Left ventricle myocardium inferior (tissue), 1 donor: ENCODE data around the gene CMIP. TPM values are rescaled to one million over a fixed set of nuclear protein-coding genes. Genes with fewer than 3 reads are reported as not detected.

ENCODE experiments used
- DNase-seq: peaks from one replicate; pipeline ENCODE4 v3.0.0-alpha.2; 2020
- H3K27ac ChIP-seq: fragments of 200-600 bp; replicated peaks from 2 replicates; pipeline ENCODE4 v1.8.0; 2021
- H3K27me3 ChIP-seq: fragments of 200-600 bp; 2 replicates; pipeline ENCODE4 v1.8.0; 2021; ENCODE audit warnings: low read depth
- H3K36me3 ChIP-seq: fragments of 200-600 bp; 2 replicates; pipeline ENCODE4 v1.8.0; 2021
- H3K4me1 ChIP-seq: fragments of 200-600 bp; 2 replicates; pipeline ENCODE4 v1.8.0; 2021
- H3K4me3 ChIP-seq: fragments of 200-600 bp; 2 replicates; pipeline ENCODE4 v1.8.0; 2021; ENCODE audit warnings: mild to moderate bottlenecking, moderate library complexity
- H3K9me3 ChIP-seq: fragments of 200-600 bp; replicated peaks from 2 replicates; pipeline ENCODE4 v1.8.0; 2021
- intact Hi-C: fragments of 100-400 bp; cut with micrococcal nuclease; formaldehyde crosslinking; loops from one replicate; pipeline ENCODE4 v1.11.0; 2022
- total RNA-seq: library from RNA; stranded (reverse); fragmentation: NEBNext Ultra II Directional; extraction: Animal tissue kit (Norgen Biotek cat#: 25700); gene quantifications from one replicate; pipeline ENCODE4 v1.2.1, GENCODE V29; 2021
- TF ChIP-seq, protein P1 (sequence below): fragments of 200-600 bp; IDR thresholded peaks from 2 replicates; pipeline ENCODE4 v1.8.0; 2021; ENCODE audit warnings: antibody characterized with exemption, mild to moderate bottlenecking, borderline replicate concordance
- donor health status: DM: no; HTN: yes; CAD: no; lungs with severe emphysema.

The CMIP gene
- total RNA-seq, 1 donor from 2014 or later: 11.2 TPM

DNA sequence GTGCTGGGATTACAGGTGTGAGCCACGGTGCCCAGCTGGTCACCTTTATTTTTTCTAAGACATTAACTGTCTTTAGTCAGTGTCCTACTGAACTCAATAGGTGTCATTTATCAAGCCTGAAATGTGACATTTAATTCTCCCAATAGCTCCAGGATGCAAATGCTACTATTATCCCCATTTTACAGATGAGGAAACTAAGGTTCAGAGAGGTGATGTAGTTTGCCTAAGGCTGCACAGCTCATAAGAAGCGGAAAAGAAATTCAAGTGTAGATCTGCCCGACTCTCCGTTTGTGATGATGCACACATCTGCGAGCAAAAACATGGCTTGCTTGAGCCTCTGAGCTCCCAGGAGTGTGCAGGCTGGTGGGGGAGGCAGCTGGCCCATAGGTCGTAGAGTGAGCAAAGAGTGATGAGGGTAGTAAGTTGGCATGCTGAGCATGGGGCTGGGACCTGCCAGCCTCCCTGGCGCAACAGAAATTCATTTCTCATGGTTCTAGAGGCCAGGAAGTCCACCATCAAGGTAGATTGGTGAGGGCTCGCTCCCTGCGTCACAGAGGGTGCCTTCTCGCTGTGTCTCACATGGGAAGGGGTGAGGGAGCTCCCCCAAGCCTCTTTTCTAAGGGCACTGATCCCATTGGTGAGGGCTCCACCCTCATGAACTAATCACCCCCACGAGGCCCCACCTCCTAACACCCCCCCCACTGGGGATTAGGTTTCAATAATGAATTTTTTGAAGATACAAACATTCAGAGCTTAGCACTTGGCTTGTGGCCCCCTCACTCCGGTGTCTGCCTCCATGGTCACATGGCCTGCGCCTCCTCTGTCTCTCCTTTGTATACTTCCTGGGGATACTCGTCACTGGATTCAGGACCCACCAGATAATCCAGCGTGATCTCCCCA lies 193.0 kb downstream of the CMIP start:
- H3K9me3 ChIP-seq: no peaks in the 10 kb centered on the region
- H3K4me3 ChIP-seq: no peak overlapping the region
- no peaks in the 10 kb centered on the region for H3K36me3 ChIP-seq
- TF ChIP-seq, protein P1, sequence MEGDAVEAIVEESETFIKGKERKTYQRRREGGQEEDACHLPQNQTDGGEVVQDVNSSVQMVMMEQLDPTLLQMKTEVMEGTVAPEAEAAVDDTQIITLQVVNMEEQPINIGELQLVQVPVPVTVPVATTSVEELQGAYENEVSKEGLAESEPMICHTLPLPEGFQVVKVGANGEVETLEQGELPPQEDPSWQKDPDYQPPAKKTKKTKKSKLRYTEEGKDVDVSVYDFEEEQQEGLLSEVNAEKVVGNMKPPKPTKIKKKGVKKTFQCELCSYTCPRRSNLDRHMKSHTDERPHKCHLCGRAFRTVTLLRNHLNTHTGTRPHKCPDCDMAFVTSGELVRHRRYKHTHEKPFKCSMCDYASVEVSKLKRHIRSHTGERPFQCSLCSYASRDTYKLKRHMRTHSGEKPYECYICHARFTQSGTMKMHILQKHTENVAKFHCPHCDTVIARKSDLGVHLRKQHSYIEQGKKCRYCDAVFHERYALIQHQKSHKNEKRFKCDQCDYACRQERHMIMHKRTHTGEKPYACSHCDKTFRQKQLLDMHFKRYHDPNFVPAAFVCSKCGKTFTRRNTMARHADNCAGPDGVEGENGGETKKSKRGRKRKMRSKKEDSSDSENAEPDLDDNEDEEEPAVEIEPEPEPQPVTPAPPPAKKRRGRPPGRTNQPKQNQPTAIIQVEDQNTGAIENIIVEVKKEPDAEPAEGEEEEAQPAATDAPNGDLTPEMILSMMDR: no peak
- no peaks in the 10 kb centered on the region for H3K27me3 ChIP-seq
- peaks cover 22% of the 10 kb centered on the region for H3K4me1 ChIP-seq
- no peak overlapping the region for H3K27ac ChIP-seq
- no peak for DNase-seq
- intact Hi-C loops: no loop called here

DNA sequence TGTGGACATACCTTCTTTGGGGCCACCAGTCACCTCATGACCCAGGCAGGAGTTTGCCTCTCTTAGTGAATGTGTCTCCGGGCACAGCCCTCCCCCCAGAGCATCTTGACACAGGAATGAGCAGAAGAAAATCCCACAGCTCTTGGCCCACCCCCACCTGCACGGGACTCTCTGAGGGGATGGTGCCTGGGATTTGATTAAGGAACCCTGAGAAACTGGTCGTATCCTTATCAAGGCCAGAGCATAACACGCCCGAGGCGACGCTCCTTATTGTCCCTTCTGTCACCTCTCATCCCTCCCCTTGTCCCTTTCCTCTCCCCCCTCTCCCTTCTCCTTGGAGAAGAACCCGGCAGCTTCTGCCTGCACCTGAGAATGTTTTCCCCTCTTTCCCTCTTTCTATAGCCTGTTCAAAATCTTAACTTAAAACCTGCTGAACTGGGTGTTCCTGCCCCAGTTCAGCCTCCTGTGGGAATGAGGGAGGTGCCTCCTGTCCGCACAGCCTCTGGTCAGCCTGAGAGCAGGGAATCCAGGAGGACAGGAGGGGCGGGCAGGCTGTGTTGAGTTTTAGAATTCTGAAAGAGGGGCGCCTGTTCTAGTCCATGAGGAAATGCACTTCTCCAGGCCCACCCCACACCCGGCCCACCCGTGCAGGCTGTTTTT lies 193.8 kb downstream of the CMIP start:
- TF ChIP-seq, protein P1: no peak
- H3K27ac ChIP-seq: no peak overlapping the region
- H3K4me3 ChIP-seq: no peak overlapping the region
- no peaks in the 10 kb centered on the region for H3K27me3 ChIP-seq
- peaks cover 22% of the 10 kb centered on the region for H3K4me1 ChIP-seq
- intact Hi-C loops: no loop called here
- no peaks in the 10 kb centered on the region for H3K9me3 ChIP-seq
- H3K36me3 ChIP-seq: no peaks in the 10 kb centered on the region
- no peak for DNase-seq

DNA sequence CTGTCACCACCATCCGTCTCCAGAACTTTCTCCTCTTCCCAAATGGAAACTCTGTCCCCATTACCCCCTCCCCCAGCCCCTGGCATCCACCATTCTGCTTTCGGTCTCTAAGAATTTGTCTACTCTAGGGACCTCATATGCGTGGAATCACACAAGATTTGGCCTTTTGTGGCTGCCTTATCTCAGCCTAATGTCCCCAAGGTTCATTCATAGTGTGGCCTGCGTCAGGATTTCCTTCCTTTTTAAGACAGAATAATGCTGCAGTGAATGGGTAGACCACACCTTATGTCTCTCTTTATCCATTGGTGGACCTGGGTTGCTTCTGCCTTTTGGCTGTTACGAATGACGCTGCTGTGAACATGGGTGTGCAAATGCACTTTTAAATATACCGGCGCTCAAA lies 194.7 kb downstream of the CMIP start:
- Histone ChIP-seq H3K27ac (no peak overlapping the region), H3K36me3 (no peaks in the 10 kb centered on the region), H3K4me3 (no peak overlapping the region), H3K4me1 (peaks cover 19% of the 10 kb centered on the region), H3K27me3 (no peaks in the 10 kb centered on the region), H3K9me3 (no peaks in the 10 kb centered on the region)
- no peak for DNase-seq
- TF ChIP-seq, protein P1: no peak
- intact Hi-C loops: no loop called here

DNA sequence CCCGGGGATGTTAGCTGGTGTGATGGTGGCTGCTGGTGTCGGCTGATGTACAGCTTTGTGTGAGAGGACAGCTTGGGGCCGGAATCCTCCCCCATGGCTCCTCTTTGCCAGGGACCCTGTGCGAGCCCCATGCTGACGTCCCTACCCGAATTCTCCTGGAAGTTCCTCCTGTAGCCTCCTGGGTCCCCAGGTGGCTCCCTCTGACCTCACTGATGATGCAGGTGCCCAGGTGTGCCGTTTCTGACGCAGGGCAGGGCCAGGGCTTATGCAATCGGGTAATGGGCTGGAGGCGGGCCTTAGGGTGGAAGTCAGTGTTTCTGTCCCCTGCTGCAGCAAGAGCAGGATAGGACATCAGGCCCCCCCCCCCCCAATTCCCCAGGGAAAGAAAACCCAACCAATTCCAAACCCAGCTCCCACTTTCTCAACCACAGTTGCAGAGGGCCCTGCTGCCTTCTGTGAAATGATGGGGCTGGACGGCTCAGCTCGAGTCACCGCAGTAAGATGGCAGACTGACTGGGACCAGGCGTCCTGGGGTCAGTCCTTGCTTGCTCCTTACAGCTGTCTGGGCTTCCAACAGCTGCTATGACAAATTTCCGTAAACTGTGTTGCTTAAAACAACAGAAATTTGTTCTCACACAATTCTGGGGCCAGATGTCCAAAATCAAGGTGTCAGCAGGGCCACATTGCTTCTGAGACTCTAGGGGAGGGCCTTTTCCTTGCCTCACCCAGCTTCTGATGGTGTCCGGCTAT lies 195.5 kb downstream of the CMIP start:
- Histone ChIP-seq H3K36me3 (no peaks in the 10 kb centered on the region), H3K27ac (no peak overlapping the region), H3K27me3 (no peaks in the 10 kb centered on the region), H3K4me3 (no peak overlapping the region), H3K4me1 (peaks cover 23% of the 10 kb centered on the region), H3K9me3 (no peaks in the 10 kb centered on the region)
- TF ChIP-seq, protein P1: no peak
- no peak for DNase-seq
- intact Hi-C loops: no loop called here

DNA sequence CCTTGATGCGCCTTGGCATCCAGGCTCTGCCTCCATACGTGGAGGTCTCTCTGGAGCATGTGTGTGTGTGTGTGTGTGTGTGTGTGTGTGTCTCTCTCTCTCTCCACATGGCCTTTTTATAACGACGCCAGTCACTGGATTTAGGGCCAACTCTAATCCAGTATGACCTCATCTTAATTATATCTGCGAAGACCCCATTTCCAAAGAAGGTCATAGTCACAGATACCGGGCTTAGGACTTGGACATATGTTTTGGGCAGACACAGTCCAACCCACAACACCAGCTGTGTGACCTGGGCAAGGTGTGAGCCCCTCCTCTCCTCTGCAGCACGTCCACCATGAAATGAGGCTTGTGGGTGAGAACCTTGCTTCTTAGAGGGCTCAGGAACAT lies 196.1 kb downstream of the CMIP start:
- Histone ChIP-seq H3K4me3 (no peak overlapping the region), H3K27ac (no peak overlapping the region), H3K9me3 (no peaks in the 10 kb centered on the region), H3K4me1 (peaks cover 29% of the 10 kb centered on the region), H3K36me3 (no peaks in the 10 kb centered on the region), H3K27me3 (no peaks in the 10 kb centered on the region)
- intact Hi-C loops: no loop called here
- TF ChIP-seq, protein P1: no peak
- no peak for DNase-seq
